ENCODE data around the gene IL4R.

DNA sequence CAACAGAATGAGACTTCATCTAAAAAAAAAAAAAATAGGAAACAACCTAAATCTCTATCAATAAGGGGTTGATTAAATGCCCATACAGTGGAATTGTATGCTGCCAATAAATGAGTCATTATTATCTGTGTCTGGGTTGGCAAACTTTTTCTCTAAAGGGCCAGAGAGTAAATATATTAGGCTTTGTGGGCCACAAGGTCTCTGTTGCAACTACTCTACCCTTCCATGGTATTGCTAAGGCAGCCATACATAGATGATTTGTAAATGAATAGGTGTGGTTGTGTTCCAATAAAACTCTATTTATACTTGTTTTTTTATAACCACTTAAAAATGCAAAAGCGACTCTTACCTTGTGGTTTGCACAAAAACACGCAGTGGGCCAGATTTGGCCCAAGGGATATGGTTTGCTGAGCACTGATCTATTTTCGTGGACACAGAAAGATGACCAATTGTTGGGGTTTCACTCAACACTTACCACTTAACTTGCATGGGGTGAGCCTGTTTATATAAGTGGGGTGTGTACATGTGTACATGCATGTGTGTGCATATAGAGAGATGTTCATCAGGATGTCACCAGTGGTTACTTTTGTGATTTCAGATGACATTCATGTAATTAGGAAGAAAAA is 12.4 kb upstream of the IL4R start:
- TF ChIP-seq, protein P1, sequence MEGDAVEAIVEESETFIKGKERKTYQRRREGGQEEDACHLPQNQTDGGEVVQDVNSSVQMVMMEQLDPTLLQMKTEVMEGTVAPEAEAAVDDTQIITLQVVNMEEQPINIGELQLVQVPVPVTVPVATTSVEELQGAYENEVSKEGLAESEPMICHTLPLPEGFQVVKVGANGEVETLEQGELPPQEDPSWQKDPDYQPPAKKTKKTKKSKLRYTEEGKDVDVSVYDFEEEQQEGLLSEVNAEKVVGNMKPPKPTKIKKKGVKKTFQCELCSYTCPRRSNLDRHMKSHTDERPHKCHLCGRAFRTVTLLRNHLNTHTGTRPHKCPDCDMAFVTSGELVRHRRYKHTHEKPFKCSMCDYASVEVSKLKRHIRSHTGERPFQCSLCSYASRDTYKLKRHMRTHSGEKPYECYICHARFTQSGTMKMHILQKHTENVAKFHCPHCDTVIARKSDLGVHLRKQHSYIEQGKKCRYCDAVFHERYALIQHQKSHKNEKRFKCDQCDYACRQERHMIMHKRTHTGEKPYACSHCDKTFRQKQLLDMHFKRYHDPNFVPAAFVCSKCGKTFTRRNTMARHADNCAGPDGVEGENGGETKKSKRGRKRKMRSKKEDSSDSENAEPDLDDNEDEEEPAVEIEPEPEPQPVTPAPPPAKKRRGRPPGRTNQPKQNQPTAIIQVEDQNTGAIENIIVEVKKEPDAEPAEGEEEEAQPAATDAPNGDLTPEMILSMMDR (conservative IDR thresholded peaks at IDR 0.05; ENCODE audit: low read length) = no peak
- TF ChIP-seq EZH2phosphoT487 (IDR thresholded peaks at IDR 0.05; ENCODE audit: borderline replicate concordance) = no peak

All from Loucy (cell line).